ENCODE data around the gene MMP24.

MMP24 gene

DNA sequence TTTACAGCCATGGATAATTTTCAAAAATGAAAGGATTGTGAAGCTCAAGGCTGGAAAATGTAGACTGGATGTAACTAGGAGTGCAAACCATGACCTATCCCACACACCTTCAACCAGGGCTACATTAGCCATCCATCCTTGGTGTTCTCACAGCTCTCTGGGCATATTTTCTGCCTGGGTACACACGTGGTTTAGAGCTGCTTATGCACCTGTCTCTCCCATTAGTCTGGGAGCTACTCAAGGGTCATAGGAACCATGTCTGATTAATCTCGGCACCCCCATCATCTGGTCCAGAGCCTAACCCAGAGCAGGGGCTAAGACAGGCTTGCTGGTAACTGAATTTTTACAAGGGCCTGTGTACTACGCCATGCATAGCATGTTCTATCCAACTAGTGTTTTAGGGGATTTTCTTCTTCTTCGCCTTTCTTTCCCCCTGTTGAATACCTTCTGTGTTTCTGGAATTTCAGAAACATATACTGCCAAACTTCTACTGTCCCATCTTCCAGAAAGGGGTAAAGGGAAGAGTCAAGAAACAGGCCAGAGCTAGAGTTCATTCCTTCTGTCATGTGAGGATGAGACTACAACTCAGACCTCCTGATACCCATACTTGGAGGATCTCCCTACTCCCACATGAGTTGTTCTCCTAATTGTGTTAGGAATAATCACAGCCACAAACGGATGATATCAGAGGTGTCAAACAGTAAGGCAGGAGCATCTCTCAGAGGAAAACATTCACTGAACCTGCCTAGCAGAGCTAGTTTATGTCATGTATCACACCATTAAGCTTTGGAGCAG, 91.1 kb downstream of the MMP24 start:
- Histone ChIP-seq H3K4me1 (ENCODE audit: control insufficient read depth, insufficient read depth, low read length) (peaks cover 28% of the 10 kb centered on the region), H3K9ac (ENCODE audit: low read length) (no peak overlapping the region), H3K36me3 (ENCODE audit: control insufficient read depth, insufficient read depth, low read length) (0 out of 2 replicates have a peak, but pooled peaks cover 4% of the 10 kb centered on the region), H3K4me3 (ENCODE audit: low read depth, low read length) (no peak overlapping the region), H3K27me3 (ENCODE audit: control insufficient read depth, insufficient read depth, low read length) (no peaks in the 10 kb centered on the region), H3K27ac (ENCODE audit: low read depth, low read length) (no peak overlapping the region), H3K9me3 (ENCODE audit: control insufficient read depth, insufficient read depth, low read depth, low read length) (no peaks in the 10 kb centered on the region)

DNA sequence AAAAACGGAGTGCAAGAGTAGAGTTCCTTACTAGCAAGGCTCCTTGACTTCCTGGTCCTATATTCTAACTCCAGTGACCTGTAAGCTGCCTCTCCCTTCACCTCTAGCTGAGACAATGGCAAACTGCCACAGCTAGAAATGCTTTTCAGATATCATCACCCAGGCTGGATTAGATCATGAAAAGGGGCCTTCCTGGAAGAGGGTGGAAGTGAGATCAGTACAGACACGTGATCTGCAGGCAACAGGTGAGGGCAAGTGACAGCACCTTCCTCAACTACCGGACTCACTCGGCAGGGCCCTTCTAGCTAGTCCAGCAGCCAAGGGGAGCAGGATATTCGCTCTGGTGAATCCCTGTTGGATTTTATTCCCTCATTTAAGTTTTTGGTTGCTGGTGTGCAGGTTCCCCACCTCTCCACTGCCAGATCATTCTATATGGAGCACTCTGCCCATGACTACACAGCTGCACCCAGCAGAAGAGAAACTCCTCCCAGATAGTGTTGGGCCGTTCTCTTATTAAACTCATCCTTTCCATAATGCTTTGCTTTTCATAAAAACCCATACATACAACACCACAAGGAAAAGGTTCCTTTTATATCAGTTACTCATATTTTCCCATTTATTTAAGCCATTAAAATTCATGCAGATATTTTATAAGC, 92.1 kb downstream of the MMP24 start:
- Histone ChIP-seq H3K4me1 (ENCODE audit: control insufficient read depth, insufficient read depth, low read length) (peaks cover 27% of the 10 kb centered on the region), H3K4me3 (ENCODE audit: low read depth, low read length) (no peak overlapping the region), H3K9me3 (ENCODE audit: control insufficient read depth, insufficient read depth, low read depth, low read length) (no peaks in the 10 kb centered on the region), H3K9ac (ENCODE audit: low read length) (no peak overlapping the region), H3K36me3 (ENCODE audit: control insufficient read depth, insufficient read depth, low read length) (0 out of 2 replicates have a peak, but pooled peaks cover 4% of the 10 kb centered on the region), H3K27me3 (ENCODE audit: control insufficient read depth, insufficient read depth, low read length) (no peaks in the 10 kb centered on the region), H3K27ac (ENCODE audit: low read depth, low read length) (no peak overlapping the region)

DNA sequence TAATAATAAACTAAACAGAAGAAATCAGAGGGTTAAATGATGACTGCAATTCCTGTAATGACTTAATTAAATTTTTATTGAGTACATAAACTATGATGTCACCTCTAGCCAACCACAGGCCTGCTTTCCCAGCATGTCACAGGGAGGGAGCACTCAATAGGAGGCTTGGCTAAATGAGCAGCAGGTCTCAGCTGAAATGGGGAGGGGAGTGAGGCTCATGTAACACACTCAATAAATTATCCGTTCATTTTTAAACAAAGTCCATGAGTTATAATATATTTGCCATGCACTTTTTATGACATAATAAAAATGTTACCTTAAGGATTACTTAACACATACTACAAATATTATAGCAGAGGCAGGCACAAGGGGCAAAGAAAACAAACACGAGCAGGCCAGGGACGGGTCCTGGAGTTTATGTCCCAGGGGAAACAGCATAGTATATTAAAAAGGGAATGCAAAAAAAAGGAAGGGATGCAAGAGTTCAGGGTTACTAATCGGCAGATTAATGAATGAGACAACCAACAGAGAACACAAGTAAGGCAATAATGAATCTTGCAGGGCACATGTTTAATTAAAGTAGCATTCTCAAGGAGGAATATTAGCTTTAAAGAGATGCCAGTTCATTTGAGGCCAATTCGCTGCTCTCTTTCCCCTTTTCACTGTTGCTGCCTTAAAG, 92.8 kb downstream of the MMP24 start:
- H3K4me1 ChIP-seq (ENCODE audit: control insufficient read depth, insufficient read depth, low read length), result peaks cover 27% of the 10 kb centered on the region
- no peaks in the 10 kb centered on the region for H3K27me3 ChIP-seq (ENCODE audit: control insufficient read depth, insufficient read depth, low read length)
- H3K4me3 ChIP-seq (ENCODE audit: low read depth, low read length), result no peak overlapping the region
- H3K36me3 ChIP-seq (ENCODE audit: control insufficient read depth, insufficient read depth, low read length), result 0 out of 2 replicates have a peak, but pooled peaks cover 2% of the 10 kb centered on the region
- H3K9ac ChIP-seq (ENCODE audit: low read length), result no peak overlapping the region
- H3K9me3 ChIP-seq (ENCODE audit: control insufficient read depth, insufficient read depth, low read depth, low read length), result no peaks in the 10 kb centered on the region
- no peak overlapping the region for H3K27ac ChIP-seq (ENCODE audit: low read depth, low read length)

DNA sequence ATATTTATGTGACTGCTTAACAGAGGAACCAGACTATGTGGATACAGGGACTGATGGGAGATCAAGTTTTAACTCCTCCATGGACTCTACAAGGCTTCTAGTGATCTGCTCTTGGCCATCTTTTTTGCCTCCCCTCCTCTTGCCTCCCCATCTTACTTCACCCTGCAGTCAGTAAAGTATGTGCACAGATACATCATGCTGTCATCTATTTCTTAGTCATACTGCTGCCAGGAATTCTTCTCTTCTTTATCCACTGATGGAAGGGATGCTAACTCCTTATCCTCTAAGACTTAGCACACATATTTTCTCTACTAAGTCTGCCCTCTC, 93.3 kb downstream of the MMP24 start:
- H3K4me3 ChIP-seq (ENCODE audit: low read depth, low read length), result no peak overlapping the region
- no peaks in the 10 kb centered on the region for H3K9me3 ChIP-seq (ENCODE audit: control insufficient read depth, insufficient read depth, low read depth, low read length)
- H3K27me3 ChIP-seq (ENCODE audit: control insufficient read depth, insufficient read depth, low read length), result no peaks in the 10 kb centered on the region
- H3K9ac ChIP-seq (ENCODE audit: low read length), result no peak overlapping the region
- H3K36me3 ChIP-seq (ENCODE audit: control insufficient read depth, insufficient read depth, low read length), result no peaks in the 10 kb centered on the region
- H3K27ac ChIP-seq (ENCODE audit: low read depth, low read length), result no peak overlapping the region
- H3K4me1 ChIP-seq (ENCODE audit: control insufficient read depth, insufficient read depth, low read length), result peaks cover 23% of the 10 kb centered on the region

DNA sequence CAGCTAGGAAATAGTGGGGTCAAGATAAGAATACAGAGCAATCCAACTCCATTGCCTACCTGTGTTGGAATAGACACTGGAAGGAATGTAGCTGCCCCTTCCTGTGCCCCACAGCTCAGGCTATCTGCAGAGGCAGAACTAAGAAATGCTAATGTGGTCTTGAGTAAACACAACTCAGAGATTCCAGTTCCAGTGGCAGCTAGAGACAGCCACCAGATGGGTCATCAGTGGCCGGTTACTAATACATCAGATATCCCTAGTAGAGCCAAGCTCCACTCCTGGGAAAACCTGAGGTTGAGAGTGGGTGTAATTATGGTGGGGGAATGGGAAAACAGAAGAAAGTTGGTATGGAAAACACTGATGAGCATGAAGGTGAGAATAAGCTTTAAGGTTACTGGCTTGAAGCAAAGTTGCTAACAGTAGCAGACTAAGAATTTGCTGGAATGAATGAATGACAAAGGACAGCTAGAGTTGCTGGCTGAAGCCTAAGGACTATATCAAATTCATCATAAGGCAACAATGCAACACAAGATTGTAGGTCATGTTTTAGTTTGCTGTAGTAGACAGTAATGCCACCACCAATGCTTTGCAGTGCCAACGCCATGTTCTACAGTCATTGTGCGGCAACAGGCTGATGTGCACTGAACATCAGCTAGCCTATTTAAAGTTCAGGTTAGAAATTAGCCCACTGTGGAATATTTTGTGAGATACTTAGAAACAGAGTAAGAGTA, 94.1 kb downstream of the MMP24 start:
- no peaks in the 10 kb centered on the region for H3K36me3 ChIP-seq (ENCODE audit: control insufficient read depth, insufficient read depth, low read length)
- H3K27ac ChIP-seq (ENCODE audit: low read depth, low read length), result no peak overlapping the region

DNA sequence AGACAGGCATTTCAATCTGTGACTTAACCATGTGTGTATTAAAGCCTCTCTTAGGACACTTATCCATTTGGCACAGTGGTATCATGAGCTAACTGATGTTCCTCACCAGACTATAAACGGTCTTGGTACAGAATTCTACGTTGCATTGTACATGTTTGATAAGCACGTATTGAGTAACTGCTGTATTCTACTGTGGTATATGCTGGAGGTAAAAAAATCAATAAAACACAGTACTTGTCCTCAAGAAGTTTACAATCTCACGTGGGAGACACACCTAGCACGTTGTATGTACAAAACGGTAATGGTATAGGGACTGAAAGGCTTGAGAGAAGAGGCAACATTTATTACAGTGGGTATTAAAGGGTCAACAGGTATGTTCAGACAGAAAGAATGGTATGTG, 98.9 kb downstream of the MMP24 start:
- Histone ChIP-seq H3K9me3 (ENCODE audit: control insufficient read depth, insufficient read depth, low read depth, low read length) (no peaks in the 10 kb centered on the region), H3K4me3 (ENCODE audit: low read depth, low read length) (no peak overlapping the region), H3K27ac (ENCODE audit: low read depth, low read length) (no peak overlapping the region), H3K36me3 (ENCODE audit: control insufficient read depth, insufficient read depth, low read length) (no peaks in the 10 kb centered on the region), H3K9ac (ENCODE audit: low read length) (no peak overlapping the region), H3K27me3 (ENCODE audit: control insufficient read depth, insufficient read depth, low read length) (no peaks in the 10 kb centered on the region), H3K4me1 (ENCODE audit: control insufficient read depth, insufficient read depth, low read length) (peaks cover 18% of the 10 kb centered on the region)

More for the DNA sequence above, 94.1 kb downstream of the MMP24 start:
- Histone ChIP-seq H3K9me3 (ENCODE audit: control insufficient read depth, insufficient read depth, low read depth, low read length) (no peaks in the 10 kb centered on the region), H3K4me1 (ENCODE audit: control insufficient read depth, insufficient read depth, low read length) (peaks cover 16% of the 10 kb centered on the region), H3K9ac (ENCODE audit: low read length) (no peak overlapping the region), H3K4me3 (ENCODE audit: low read depth, low read length) (no peak overlapping the region), H3K27me3 (ENCODE audit: control insufficient read depth, insufficient read depth, low read length) (no peaks in the 10 kb centered on the region)

DNA sequence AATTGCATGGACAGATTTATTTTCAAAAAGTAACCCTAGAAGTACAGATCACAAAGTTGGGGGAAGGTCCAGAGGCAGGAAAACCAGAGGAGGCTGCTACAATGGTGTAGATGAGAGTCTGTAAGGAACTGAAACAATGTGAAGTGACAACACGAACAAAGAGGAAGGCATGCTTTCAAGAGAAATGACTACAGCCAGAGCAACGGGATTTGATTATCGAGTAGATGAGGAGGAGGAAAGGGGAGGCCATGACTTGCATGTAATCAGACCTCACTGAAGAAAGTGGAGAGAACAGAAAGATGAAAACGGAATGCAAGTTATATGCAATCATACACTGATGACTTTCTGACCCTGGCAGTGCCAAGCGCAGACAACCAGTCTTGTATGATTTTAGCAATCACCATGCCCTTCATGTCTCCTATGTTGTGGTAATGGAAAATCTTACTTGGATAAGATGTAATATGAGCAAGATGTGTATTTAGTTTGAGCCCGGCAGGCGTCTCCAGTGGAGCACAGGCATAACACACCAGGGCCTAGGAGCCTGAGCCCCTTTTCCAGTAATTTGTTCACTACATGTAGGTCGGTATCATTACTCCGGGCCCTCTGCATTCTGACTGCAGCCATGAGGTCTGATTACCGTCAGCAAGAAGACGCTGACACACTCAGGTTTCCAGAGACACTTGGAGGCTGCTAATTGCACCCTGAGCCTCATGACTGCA, 99.7 kb downstream of the MMP24 start:
- Histone ChIP-seq H3K4me1 (ENCODE audit: control insufficient read depth, insufficient read depth, low read length) (peaks cover 12% of the 10 kb centered on the region), H3K27me3 (ENCODE audit: control insufficient read depth, insufficient read depth, low read length) (no peaks in the 10 kb centered on the region), H3K9ac (ENCODE audit: low read length) (no peak overlapping the region), H3K4me3 (ENCODE audit: low read depth, low read length) (no peak overlapping the region), H3K9me3 (ENCODE audit: control insufficient read depth, insufficient read depth, low read depth, low read length) (no peaks in the 10 kb centered on the region), H3K27ac (ENCODE audit: low read depth, low read length) (no peak overlapping the region), H3K36me3 (ENCODE audit: control insufficient read depth, insufficient read depth, low read length) (no peaks in the 10 kb centered on the region)
